Anterior cingulate cortex (tissue), 58 donors: ENCODE data around the gene GPATCH1.
A peak's percentile ranks its signal among the peaks of the same experiment; 100 is the strongest.
"Not testable (repeated sequence)": the region's sequence is repeated elsewhere in the genome, so short reads cannot be mapped to it uniquely, and the experiment has no call there.

Source experiments
- DNase-seq, 58 donors: peaks; one replicate each; lab custom pipeline; 2025; lab: John Stamatoyannopoulos, UW

Gene GPATCH1

DNA sequence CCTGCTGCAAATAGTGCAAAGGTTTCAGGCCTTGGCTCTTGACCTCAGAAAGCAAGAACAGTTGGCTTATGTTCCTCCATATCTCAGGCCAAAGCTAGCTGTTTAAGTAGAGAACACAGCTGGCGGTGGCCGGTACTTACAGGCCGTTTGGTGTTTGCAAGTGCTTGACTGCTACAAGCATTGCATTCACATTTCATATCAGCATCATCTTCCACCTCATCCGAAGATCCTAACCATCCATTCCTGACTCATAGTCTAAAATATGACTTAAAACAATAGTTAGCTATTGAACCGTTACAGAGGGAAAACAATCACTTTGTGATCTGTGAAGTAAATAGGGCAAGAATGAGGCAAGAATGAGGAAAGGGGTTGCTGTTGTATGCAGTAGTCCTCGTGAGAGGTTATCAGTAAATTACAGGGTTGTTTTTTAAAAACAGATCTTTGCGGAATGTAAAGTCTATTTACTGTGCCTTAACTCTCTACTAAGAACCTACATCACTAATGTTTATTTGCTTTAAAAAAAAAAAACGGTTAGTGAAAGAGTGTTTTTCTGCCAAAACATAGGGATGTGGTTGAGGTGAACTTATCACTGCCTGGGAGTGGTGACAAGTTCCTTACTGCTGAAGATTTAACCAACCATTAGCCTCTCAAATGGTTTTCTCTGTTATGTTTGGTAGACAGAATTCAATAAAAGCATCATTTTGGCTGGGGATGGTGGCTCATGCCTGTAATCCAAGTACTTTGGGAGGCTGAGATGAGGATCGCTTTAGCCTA is 29.3 kb downstream of the GPATCH1 start:
- DNase-seq: no peak

GRCh38 chr19:33111587-33111986 is 30.6 kb downstream of the GPATCH1 start:
- no peak for DNase-seq

DNA sequence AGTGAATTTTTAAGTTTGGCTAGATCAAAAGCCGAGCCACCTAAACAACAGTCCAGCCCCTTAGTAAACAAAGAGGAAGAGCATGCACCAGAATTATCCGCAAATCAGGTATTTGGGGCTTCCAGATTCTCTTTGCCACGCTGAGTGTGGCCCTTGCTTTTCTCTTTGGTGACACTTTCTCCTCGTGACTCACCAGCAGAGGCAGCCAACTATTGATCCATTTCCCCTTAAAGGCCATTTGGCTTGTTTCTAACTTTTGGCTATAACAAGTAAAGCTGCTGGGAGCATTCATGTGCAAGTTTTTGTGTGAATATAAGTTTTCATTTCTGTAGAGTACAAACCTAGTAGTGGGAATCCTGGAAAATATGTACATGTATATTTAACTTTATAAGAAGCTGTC is 33.3 kb downstream of the GPATCH1 start:
- no peak for DNase-seq

GRCh38 chr19:33117501-33117900 is 36.5 kb downstream of the GPATCH1 start:
- DNase-seq: no peak

DNA sequence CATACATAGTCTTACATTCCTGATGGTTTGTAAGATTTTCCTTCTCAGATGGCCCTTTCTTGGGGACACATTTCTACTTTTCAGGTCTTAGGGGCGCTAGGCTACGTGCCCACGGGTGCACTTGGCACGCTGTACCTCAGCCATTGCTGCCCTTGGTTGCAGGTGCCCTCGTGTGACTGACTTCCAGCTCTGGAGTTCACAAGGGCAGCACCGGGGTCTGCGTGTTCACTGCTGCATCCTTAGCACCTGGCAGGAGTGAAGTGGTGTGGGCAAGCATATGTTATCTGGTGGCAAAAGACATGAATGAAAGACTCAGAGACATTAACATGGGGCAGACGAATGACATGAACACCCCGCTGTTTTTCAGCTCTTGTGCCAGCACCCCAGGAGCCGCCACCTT is 37.7 kb downstream of the GPATCH1 start:
- DNase-seq: no peak

- no peak for DNase-seq
These were observed 43.5 kb downstream of the GPATCH1 start for GRCh38 chr19:33124207-33125098.

GRCh38 chr19:33125929-33126388 is 45.0 kb downstream of the GPATCH1 start:
- peak in 36 of 58 donors; percentile 1 to 49 (median 14) for DNase-seq

- DNase-seq: not testable (repeated sequence)
These were observed 45.7 kb downstream of the GPATCH1 start for GRCh38 chr19:33126712-33127111.

DNA sequence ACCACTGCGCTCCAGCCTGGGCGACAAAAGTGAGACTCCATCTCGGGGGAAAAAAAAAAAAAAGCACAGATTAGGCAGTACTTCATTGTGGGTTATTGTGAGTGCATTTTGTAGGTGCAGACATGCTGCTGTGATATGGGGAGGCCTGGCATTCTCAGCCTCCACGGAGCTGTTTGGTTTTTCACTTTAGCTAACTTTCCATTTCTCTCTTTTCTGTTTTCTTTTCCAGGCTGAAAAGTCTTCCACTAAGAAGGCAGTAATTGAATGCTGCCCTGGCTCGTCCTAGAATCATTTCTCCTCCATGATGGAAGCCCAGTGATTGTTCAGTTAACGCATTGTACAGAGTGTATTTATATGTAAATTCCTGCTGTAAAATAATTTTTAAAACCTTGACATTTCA is 48.9 kb downstream of the GPATCH1 start:
- no peak for DNase-seq

DNA sequence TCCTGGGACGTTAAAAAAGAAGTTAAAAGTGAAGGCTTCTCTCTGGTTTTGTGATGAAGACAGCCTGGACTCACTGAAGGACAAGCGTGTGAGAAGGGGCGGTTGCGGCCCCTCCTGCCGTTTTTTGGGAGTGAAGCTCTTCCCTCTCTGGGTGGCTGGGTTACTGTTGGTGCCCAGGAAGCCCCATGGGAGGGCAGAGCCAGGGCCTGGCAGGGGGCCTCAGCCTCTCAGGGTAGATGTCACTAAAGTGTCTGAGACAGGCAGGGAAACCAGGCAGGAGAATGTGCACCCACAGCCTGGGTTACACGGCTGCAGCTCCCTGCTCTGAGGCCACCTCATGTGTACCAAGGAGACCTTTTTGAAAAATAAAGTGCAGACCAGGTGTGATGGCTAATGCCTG is 49.5 kb downstream of the GPATCH1 start:
- DNase-seq: no peak

- no peak for DNase-seq
These were observed 51.0 kb downstream of the GPATCH1 start, which contains the start of gene WDR88 for GRCh38 chr19:33132021-33132420. WDR88 (plus strand) TSS chr19:33132114; CDS start chr19:33132170, 56 bp downstream.

DNA sequence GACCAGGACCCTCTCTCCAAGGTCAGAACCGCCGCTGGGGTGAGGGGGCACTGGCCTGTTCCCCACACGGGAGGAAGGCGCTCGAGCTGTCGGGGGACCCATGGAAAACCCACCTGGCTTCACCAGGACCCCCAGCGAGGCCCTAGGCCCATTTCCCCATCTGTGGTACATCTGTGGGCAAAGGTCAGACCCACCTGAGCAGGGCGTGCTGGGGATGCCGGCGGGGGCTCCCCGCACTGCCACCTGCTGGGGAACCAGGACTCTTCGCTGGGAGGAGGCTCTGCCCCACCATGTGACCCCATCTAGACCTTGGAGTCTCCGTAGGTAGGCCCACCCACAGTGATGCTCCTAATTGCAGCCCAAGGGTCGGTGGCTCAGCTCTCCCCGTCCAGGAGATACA is 51.4 kb downstream of the GPATCH1 start:
- no peak for DNase-seq

GRCh38 chr19:33133438-33134031 is 52.6 kb downstream of the GPATCH1 start:
- DNase-seq: no peak

DNA sequence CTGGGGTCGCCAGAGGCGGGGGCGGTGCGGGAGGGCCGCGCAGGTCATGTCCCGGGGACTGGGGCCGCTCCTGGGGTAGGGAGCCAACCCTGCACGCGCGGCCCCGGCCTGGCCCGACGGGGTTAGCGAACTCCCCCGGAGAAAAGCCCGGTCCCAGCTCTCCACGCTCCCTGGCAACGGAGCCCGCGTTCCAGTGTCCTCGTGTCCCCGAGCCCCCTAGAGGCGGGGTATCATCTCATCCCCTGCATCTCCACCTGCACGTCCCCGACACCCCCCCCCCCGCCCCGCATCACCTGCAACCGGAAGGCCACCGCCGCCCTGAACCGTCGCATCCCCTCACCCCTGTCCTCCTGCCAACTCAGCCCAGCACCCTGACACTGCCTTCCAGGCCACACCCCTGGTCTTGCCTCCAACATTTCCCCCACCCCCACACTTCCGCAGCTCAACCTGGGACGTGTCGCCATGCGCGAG is 53.6 kb downstream of the GPATCH1 start:
- no peak for DNase-seq

- DNase-seq: no peak
These were observed 58.2 kb downstream of the GPATCH1 start for GRCh38 chr19:33139165-33139564.

DNA sequence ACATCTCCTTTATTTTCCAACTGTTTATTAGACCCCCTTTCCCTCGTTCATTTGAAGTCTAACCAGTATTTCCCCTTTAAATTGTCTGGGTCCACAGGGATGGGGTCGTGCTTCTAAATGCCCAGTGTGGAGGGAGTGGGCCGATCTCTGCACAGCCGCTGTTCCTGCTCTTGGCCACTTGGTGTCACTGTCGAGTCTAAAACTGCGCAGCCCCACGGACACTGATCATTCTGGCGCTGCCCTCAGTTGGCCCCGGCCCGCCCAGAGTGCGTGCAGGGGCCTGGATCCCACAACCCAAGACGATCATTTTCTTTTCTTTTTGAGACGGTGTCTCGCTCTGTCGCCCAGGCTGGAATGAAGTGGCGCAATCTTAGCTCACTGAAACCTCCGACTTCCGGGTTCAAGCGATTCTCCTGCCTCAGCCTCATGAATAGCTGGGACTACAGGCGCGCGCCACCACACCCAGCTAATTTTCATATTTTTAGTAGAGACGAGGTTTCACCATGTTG is 63.0 kb downstream of the GPATCH1 start:
- peak in 48 of 58 donors; percentile 5 to 64 (median 23) for DNase-seq

DNA sequence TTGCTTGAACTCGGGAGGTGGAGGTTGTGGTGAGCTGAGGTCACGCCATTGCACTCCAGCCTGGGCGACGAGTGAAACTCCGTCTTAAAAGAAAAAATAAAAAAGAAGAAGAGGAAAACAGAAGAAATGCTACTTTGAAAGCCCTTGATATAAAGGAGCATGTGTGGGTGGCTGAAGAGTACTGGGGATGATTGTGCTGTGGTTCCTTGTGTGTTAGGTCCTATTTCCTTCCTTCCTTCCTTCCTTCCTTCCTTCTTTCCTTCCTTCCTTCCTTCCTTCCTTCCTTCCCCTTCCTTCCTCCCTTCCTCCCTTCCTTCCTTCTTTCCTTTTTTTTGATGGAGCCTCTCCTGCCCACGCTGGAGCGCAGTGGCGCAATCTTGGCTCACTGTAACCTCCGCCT is 65.2 kb downstream of the GPATCH1 start:
- DNase-seq: no peak

DNA sequence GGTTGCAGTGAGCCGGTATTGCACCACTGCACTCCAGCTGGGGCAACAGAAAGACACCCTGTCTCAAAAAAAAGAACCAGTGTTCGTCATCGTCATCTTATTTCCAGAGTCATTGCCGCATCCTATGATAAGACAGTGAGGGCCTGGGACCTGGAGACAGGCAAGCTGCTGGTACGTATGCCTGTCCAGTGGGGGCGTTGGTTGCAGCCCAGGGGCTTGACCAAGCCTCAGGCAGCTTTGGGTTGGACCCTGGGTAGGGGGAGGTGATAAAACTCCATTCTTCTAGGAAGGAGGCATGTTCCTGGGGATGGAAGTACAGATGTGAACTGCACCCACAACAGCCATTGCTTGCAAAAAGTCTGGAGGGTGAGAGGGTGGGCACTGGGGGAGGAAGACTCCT is 66.6 kb downstream of the GPATCH1 start:
- no peak for DNase-seq

- DNase-seq: no peak
These were observed 70.0 kb downstream of the GPATCH1 start for GRCh38 chr19:33150852-33151518.

DNA sequence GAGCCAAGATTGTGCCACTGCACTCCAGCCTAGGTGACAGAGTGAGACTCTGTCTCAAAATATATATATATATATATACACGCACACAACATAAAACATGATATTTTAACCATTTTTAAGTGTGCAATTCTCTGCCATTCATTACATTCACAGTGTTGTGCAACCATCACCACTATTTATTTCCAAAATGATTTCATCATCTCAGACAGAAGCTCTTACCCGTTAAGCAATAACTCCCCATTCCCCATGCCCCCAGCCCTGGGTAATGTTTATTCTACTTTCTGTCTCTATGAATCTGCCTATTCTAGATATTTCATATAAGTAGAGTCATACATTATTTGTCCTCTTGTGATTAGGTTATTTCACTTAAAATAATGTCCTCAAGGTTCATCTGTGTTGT is 71.2 kb downstream of the GPATCH1 start:
- no peak for DNase-seq
